Measurements from ENCODE around the gene UBD.

UBD gene

DNA sequence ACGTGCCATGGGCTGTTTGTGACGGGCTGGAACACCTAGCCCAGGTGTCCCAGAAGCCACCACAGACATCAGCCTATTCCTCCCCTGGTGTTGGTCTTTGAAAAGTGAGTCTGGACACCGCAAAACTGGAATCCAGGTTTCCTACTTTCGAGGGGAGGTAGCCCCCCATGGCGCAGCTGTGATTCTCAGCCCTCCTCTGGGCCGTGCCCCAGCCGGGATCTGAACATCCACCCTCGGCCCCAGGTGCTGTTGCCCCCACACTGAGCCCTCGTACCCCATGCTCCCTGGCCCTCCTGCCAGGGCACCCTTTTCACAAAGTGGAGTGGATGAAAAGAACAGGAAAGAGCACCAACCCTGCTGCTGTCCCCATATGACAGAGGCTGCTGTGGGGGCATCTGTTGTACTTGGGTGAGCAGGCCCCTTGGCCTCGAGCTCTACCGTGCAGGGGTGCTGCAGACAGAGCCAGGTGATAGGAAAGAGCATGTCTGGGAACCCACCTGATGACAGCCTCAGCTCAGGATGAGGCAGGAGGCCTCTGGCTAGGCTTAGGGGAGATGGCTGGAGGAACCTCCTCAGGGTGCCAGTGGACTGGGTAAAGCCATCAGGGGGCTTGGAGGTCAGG, 53.0 kb downstream of the UBD start:
- ATAC-seq (ENCODE audit: low read depth) (no peak), DNase-seq (ENCODE audit: low spot score) (no peak)
- TF ChIP-seq, protein P1, sequence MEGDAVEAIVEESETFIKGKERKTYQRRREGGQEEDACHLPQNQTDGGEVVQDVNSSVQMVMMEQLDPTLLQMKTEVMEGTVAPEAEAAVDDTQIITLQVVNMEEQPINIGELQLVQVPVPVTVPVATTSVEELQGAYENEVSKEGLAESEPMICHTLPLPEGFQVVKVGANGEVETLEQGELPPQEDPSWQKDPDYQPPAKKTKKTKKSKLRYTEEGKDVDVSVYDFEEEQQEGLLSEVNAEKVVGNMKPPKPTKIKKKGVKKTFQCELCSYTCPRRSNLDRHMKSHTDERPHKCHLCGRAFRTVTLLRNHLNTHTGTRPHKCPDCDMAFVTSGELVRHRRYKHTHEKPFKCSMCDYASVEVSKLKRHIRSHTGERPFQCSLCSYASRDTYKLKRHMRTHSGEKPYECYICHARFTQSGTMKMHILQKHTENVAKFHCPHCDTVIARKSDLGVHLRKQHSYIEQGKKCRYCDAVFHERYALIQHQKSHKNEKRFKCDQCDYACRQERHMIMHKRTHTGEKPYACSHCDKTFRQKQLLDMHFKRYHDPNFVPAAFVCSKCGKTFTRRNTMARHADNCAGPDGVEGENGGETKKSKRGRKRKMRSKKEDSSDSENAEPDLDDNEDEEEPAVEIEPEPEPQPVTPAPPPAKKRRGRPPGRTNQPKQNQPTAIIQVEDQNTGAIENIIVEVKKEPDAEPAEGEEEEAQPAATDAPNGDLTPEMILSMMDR (IDR thresholded peaks at IDR 0.05; ENCODE audit: poor library complexity, severe bottlenecking): no peak
- Histone ChIP-seq H3K4me1 (ENCODE audit: insufficient read depth, poor library complexity, severe bottlenecking) (no peaks in the 10 kb centered on the region), H3K4me3 (ENCODE audit: severe bottlenecking) (no peak overlapping the region), H3K36me3 (ENCODE audit: low read depth) (no peaks in the 10 kb centered on the region), H3K27me3 (ENCODE audit: insufficient read depth, poor library complexity, severe bottlenecking) (no peaks in the 10 kb centered on the region), H3K27ac (ENCODE audit: poor library complexity, severe bottlenecking) (no peak overlapping the region), H3K9me3 (ENCODE audit: severe bottlenecking) (no peaks in the 10 kb centered on the region)

DNA sequence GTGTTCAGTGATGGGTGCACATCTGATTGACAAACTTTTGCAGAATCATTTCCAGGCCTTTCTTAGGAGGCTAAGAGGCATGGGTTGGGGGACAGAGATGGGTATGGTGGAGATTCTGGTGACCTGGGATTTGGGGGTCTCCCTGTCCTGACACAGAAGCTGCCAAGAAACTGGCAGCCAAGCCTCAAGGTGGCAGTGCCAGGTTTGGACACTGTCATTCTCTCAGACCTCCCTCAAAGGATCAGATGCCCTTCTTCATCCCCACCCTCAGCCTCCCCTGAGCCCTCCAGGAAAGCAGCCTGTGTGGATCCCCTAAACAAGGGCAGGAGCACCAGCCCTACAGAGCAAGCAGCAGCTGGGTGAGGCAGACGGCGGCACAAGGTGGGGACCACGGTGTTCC, 53.7 kb downstream of the UBD start:
- DNase-seq (ENCODE audit: low spot score) (no peak), ATAC-seq (ENCODE audit: low read depth) (no peak)
- H3K27ac ChIP-seq (ENCODE audit: poor library complexity, severe bottlenecking): no peak overlapping the region
- no peaks in the 10 kb centered on the region for H3K36me3 ChIP-seq (ENCODE audit: low read depth)
- no peaks in the 10 kb centered on the region for H3K4me1 ChIP-seq (ENCODE audit: insufficient read depth, poor library complexity, severe bottlenecking)
- no peaks in the 10 kb centered on the region for H3K9me3 ChIP-seq (ENCODE audit: severe bottlenecking)
- no peak overlapping the region for H3K4me3 ChIP-seq (ENCODE audit: severe bottlenecking)
- no peaks in the 10 kb centered on the region for H3K27me3 ChIP-seq (ENCODE audit: insufficient read depth, poor library complexity, severe bottlenecking)
- TF ChIP-seq, protein P1 (IDR thresholded peaks at IDR 0.05; ENCODE audit: poor library complexity, severe bottlenecking): no peak
